PC-9 (cell line): ENCODE measurements around the gene STAT4. TPM values are rescaled to one million over a fixed set of nuclear protein-coding genes. Genes with fewer than 3 reads are reported as not detected.

ENCODE experiments used
- BruUV-seq: library from RNA; stranded (reverse); fragments of 400-500 nt; replicated peaks from 2 replicates; lab custom pipeline; 2021; lab: Mats Ljungman, UMichigan
- CTCF ChIA-PET: fragments of 300-600 bp; sonication (Branson Sonifier 250); formaldehyde crosslinking; loops from one replicate; lab custom pipeline; 2022; ENCODE audit warnings: antibody characterized with exemption; lab: Charles Lee
- POLR2A ChIA-PET: fragments of 300-600 bp; sonication (Branson Sonifier 250); formaldehyde crosslinking; loops from one replicate; lab custom pipeline; 2022; ENCODE audit warnings: antibody characterized with exemption; ENCODE audit not compliant: unreplicated experiment; lab: Charles Lee
- DNase-seq, 2 experiments: peaks; one replicate each; pipeline versions ENCODE4 v3.0.0 to v3.0.0-alpha.2; 2015 to 2022; ENCODE audit warnings: mixed read lengths in 1 of 2
- H2AFZ ChIP-seq: fragments of 200-600 bp; sonication (generic); 2 replicates; pipeline ENCODE4 v1.8.1; 2017; ENCODE audit warnings: antibody characterized with exemption
- H3F3A ChIP-seq: fragments of 200-600 bp; sonication (generic); 2 replicates; pipeline ENCODE4 v1.8.1; 2017; ENCODE audit warnings: antibody characterized with exemption, mild to moderate bottlenecking, low read depth; ENCODE audit not compliant: insufficient read depth
- H3K27ac ChIP-seq: fragments of 200-600 bp; sonication (generic); 2 replicates; pipeline ENCODE4 v1.6.1; 2016; ENCODE audit warnings: mixed run types
- H3K27me3 ChIP-seq: fragments of 200-600 bp; sonication (generic); 2 replicates; pipeline ENCODE4 v1.6.1; 2016; ENCODE audit warnings: low read depth, mixed run types; ENCODE audit not compliant: insufficient read depth
- H3K36me3 ChIP-seq: fragments of 200-600 bp; sonication (generic); 2 replicates; pipeline ENCODE4 v1.6.1; 2016; ENCODE audit warnings: low read depth, mixed run types
- H3K4me1 ChIP-seq: fragments of 200-600 bp; sonication (generic); replicated peaks from 2 replicates; pipeline ENCODE4 v1.6.1; 2016; ENCODE audit warnings: mixed run types; ENCODE audit not compliant: insufficient read depth
- H3K4me2 ChIP-seq: fragments of 200-600 bp; sonication (generic); 2 replicates; pipeline ENCODE4 v1.6.1; 2017; ENCODE audit warnings: mixed run types
- H3K4me3 ChIP-seq: fragments of 200-600 bp; sonication (generic); 2 replicates; pipeline ENCODE4 v1.6.1; 2016; ENCODE audit warnings: mixed run types
- H3K79me2 ChIP-seq: fragments of 200-600 bp; sonication (generic); 2 replicates; pipeline ENCODE4 v1.6.1; 2017; ENCODE audit warnings: low read depth, mixed run types
- H3K9me2 ChIP-seq: fragments of 200-600 bp; sonication (generic); 2 replicates; pipeline ENCODE4 v1.8.1; 2017; ENCODE audit warnings: mild to moderate bottlenecking; ENCODE audit not compliant: insufficient read depth
- H3K9me3 ChIP-seq: fragments of 200-600 bp; sonication (generic); 2 replicates; pipeline ENCODE4 v1.8.1; 2016; ENCODE audit warnings: low read depth; ENCODE audit not compliant: insufficient read depth
- H4K20me1 ChIP-seq: fragments of 200-600 bp; sonication (generic); 2 replicates; pipeline ENCODE4 v1.8.1; 2017; ENCODE audit not compliant: insufficient read depth
- CTCF ChIP-seq: fragments of 200-600 bp; sonication (generic); conservative IDR thresholded peaks from 2 replicates; pipeline ENCODE4 v1.6.1; 2017; ENCODE audit warnings: mixed run types, antibody characterized with exemption, mild to moderate bottlenecking, moderate library complexity
- EZH2 ChIP-seq: fragments of 200-600 bp; sonication (generic); IDR thresholded peaks from 2 replicates; pipeline ENCODE4 v1.8.0; 2017; ENCODE audit warnings: antibody characterized with exemption, low read depth
- intact Hi-C: fragments of 100-400 bp; cut with micrococcal nuclease; formaldehyde crosslinking; loops from one replicate; pipeline ENCODE4 v1.10.0; 2022; ENCODE audit not compliant: unreplicated experiment
- total RNA-seq: library from RNA; stranded (reverse); gene quantifications from 2 replicates; pipeline ENCODE4 v1.2.3, GENCODE V29; 2021

STAT4 gene
- total RNA-seq, 1 experiment from 2014 or later, result 0.70 TPM

GRCh38 chr2:191155608-191156071, 4.8 kb upstream of the STAT4 start:
- intact Hi-C loops, result loop anchor here (2.0 kb wide), 1 partner anchor 375 kb away; no protein-coding TSS in a partner anchor
- POLR2A ChIA-PET, result interaction anchor here (0.5 kb wide), 1 partner anchor 524 kb away, joined by 3 read pairs; no protein-coding TSS in a partner anchor

GRCh38 chr2:191153716-191154115, 2.9 kb upstream of the STAT4 start:
- Histone ChIP-seq H4K20me1 (no peaks in the 10 kb centered on the region), H2AFZ (no peak overlapping the region), H3K4me2 (no peak overlapping the region), H3K9me3 (no peaks in the 10 kb centered on the region), H3K4me1 (0 out of 2 replicates have a peak, but pooled peaks cover 4% of the 10 kb centered on the region), H3K27ac (no peak overlapping the region), H3K36me3 (no peaks in the 10 kb centered on the region), H3K9me2 (no peaks in the 10 kb centered on the region), H3K4me3 (no peak overlapping the region), H3K27me3 (no peaks in the 10 kb centered on the region), H3K79me2 (no peaks in the 10 kb centered on the region), H3F3A (no peaks in the 10 kb centered on the region)
- no peak for DNase-seq
- no TSS peak for BruUV-seq
- CTCF ChIA-PET, result no interaction called here
- intact Hi-C loops, result loop anchor here (2.0 kb wide), 1 partner anchor 373 kb away; no protein-coding TSS in a partner anchor
- TF ChIP-seq EZH2, result no peak
- no peak for TF ChIP-seq CTCF
- POLR2A ChIA-PET, result no interaction called here

More at GRCh38 chr2:191155608-191156071, 4.8 kb upstream of the STAT4 start:
- Histone ChIP-seq H3K79me2 (no peaks in the 10 kb centered on the region), H3K4me1 (no peaks in the 10 kb centered on the region), H2AFZ (no peak overlapping the region), H4K20me1 (no peaks in the 10 kb centered on the region), H3K27me3 (no peaks in the 10 kb centered on the region), H3K27ac (no peak overlapping the region), H3K4me2 (no peak overlapping the region), H3K4me3 (no peak overlapping the region), H3K36me3 (no peaks in the 10 kb centered on the region), H3F3A (no peaks in the 10 kb centered on the region), H3K9me3 (no peaks in the 10 kb centered on the region), H3K9me2 (no peaks in the 10 kb centered on the region)
- no peak for DNase-seq
- BruUV-seq, result no TSS peak
- CTCF ChIA-PET, result interaction anchor here (1.2 to 2.2 kb wide), 3 partner anchors 103 to 114 kb away, joined by 3 to 13 read pairs (median 4); no protein-coding TSS in a partner anchor
- TF ChIP-seq EZH2, result no peak
- TF ChIP-seq CTCF, result peak; percentile 64

GRCh38 chr2:191152482-191153240, 1.9 kb upstream of the STAT4 start:
- no TSS peak for BruUV-seq
- H2AFZ ChIP-seq, result no peak overlapping the region
- ChIA-PET POLR2A (no interaction called here), CTCF (no interaction called here)
- no peaks in the 10 kb centered on the region for H3F3A ChIP-seq
- H3K27ac ChIP-seq, result no peak overlapping the region
- H4K20me1 ChIP-seq, result no peaks in the 10 kb centered on the region
- no peak overlapping the region for H3K4me3 ChIP-seq
- no peaks in the 10 kb centered on the region for H3K36me3 ChIP-seq
- no peak for DNase-seq
- no peaks in the 10 kb centered on the region for H3K79me2 ChIP-seq
- H3K4me1 ChIP-seq, result 0 out of 2 replicates have a peak, but pooled peaks cover 4% of the 10 kb centered on the region
- H3K27me3 ChIP-seq, result no peaks in the 10 kb centered on the region
- no peaks in the 10 kb centered on the region for H3K9me2 ChIP-seq
- no peak for TF ChIP-seq EZH2
- TF ChIP-seq CTCF, result no peak
- no peak overlapping the region for H3K4me2 ChIP-seq
- no peaks in the 10 kb centered on the region for H3K9me3 ChIP-seq
- intact Hi-C loops, result no loop called here
